Measurements from ENCODE around the gene ASB16.
A peak's percentile ranks its signal among the peaks of the same experiment; 100 is the strongest.
"Not testable (repeated sequence)": the region's sequence is repeated elsewhere in the genome, so short reads cannot be mapped to it uniquely, and the experiment has no call there.

Gene ASB16

DNA sequence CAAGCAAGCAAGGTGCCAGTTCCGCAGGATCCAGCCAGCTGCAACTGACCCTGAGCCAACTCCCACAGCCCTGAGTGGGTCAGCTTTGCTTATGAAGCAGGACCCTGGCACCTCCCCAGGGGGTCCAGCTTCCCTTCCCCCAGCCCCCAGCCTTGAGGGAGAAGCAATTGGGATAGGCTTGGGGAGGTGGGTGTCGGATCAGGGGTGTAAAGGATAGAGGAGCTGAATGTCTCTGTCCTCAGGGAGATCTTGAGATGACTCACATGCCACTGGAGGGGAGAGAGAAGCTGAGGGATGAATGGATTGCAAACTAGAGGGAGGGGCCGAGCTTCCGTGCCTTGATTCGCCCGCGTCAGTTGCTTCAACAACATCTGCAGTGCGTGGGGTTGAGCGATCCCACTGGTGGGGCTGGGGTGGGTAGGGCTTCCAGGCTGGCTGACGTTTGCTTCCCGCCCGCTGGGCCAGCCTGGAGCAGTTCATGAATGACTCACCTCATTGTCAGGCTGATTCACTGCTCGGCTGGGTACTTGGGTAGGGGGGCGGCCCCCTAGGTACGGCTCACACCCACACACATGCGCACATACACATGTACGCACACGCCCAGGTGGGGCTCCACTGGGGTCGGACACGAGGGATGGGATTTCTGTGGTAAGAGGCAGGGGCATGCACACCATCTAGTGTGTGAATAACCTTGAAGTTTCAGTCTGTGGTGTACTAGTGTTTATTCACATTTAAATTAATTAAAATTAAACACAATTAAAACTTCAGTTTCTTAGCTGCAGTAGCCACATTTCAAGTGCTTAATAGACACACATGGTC, 32.4 kb upstream of the ASB16 start:
- Histone ChIP-seq H3K27ac (peak overlapping the region; percentile 45 to 70), H3K4me3 (peak overlapping the region; percentile 43)
- TF ChIP-seq CTCF (IDR thresholded peaks at IDR 0.05): no peak
- peak; percentile 98 for DNase-seq (ENCODE audit: low spot score)

DNA sequence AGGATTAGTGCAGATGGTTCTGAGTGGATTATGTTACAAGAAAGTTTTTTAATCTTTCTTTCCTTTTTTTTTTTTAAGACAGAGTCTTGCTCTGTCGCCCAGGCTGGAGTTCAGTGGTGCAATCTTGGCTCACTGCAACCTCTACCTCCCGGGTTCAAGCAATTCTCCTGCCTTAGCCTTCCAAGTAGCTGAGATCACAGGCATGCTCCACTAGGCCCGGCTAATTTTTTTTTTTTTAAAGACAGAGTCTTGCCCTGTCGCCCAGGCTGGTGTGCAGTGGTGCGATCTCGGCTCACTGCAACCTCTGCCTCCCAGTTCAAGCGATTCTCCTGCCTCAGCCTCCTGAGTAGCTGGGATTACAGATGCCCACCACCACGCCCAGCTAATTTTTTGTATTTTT, 26.6 kb upstream of the ASB16 start:
- not testable (repeated sequence) for H3K4me3 ChIP-seq; DNase-seq (ENCODE audit: low spot score); H3K27ac ChIP-seq

GRCh38 chr17:44144966-44145739, 25.4 kb upstream of the ASB16 start:
- no peak for TF ChIP-seq CTCF (IDR thresholded peaks at IDR 0.05)
- Histone ChIP-seq H3K27ac (no peak overlapping the region), H3K4me3 (no peak overlapping the region)
- no peak for DNase-seq (ENCODE audit: low spot score)

DNA sequence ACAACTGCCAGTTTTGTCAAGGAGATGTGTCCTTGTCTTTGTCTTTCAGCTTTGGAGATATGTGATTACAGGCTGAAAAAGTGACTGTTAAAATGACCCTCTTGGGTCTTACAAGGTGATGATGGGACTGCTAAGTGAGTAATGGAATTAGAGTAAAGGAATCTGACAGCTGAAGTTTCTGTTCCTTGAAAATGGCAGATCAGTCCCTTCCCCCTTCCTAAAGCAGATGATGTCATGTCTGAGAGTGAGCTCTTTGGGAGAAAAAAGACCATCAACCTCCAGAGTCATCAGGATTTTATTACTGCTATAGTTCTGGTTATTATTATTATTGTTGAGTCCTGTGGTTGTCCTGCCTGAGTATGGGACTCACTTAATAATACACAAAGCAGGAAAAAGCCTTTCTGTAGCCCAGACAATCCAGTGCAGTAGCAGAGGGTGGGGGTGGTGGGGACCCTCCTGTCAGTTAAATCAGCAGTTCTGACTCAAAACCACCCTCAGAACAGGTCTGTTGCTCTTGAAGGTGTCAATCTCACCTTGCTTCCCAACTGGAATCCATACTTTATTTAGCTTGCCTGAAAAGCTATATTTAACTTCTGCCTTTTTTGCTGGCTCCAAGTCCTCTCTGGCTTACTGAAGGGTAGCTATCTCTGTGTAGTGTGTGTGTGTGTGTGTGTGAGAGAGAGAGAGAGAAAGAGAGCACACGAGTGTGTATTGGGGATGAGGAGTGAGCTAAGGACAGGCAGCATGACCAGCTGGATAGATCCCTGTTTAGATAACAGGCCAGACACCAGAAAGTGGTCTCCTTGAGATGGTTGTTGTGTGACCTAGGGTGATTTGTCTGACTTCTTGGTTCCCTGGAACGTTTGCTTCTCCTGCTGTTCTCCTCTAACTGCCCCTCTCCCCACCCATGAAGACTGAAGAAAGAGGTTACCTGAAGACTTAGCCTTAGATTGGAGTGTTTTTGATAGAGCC, 23.8 kb upstream of the ASB16 start:
- DNase-seq (ENCODE audit: low spot score): no peak
- no peak for TF ChIP-seq CTCF (IDR thresholded peaks at IDR 0.05)
- H3K4me3 ChIP-seq: no peak overlapping the region
- no peak overlapping the region for H3K27ac ChIP-seq

GRCh38 chr17:44147812-44148211, 22.7 kb upstream of the ASB16 start:
- TF ChIP-seq CTCF (IDR thresholded peaks at IDR 0.05): no peak
- H3K27ac ChIP-seq: no peak overlapping the region
- H3K4me3 ChIP-seq: no peak overlapping the region
- no peak for DNase-seq (ENCODE audit: low spot score)

- H3K4me3 ChIP-seq; DNase-seq (ENCODE audit: low spot score); H3K27ac ChIP-seq: not testable (repeated sequence)
These were observed 21.4 kb upstream of the ASB16 start for GRCh38 chr17:44149066-44149465.

DNA sequence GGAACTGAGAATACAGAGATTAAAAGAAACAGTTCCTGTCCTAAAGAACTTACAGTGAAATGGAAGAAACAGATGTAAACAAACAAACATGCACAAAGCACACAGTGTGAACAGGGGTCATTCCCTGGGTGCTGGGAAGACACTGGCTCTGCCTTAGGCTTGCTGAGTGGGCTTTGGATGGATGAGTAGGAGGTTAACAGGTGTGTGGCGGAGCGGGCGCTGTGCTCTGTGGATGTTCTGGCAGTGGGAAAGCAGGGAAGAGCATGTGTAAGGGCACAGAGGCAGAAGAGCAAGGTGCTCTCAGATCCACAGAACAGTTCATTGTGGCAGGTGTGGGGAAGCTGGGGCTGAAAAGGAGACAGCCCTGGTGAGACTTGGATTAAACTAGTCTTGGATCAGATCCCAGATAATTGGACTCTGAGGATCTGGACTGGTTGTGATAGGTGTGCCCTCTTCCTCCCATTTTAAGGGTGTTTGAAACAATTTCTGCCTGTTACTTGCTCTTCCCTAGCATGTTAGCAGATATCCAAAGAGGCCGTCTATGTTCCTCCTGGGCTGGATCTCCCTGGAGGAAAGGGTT, 20.7 kb upstream of the ASB16 start:
- no peak for DNase-seq (ENCODE audit: low spot score)
- H3K27ac ChIP-seq: no peak overlapping the region
- no peak for TF ChIP-seq CTCF (IDR thresholded peaks at IDR 0.05)
- no peak overlapping the region for H3K4me3 ChIP-seq

All from coronary artery (tissue), 2 donors.